Measurements from ENCODE around the gene KLHDC4. TPM values are rescaled to one million over a fixed set of nuclear protein-coding genes. Genes with fewer than 3 reads are reported as not detected.

KLHDC4 gene
- total RNA-seq, 4 donors from 2014 or later, result 17.0 to 51.6 (median 23.2) TPM

GRCh38 chr16:87697792-87698191, 68.0 kb downstream of the KLHDC4 start:
- no peak for TF ChIP-seq CTCF (IDR thresholded peaks at IDR 0.05; ENCODE audit: low read depth)

- TF ChIP-seq CTCF (IDR thresholded peaks at IDR 0.05; ENCODE audit: low read depth), result no peak
Observed at GRCh38 chr16:87697256-87697655, 68.5 kb downstream of the KLHDC4 start.

GRCh38 chr16:87696726-87697125, 69.1 kb downstream of the KLHDC4 start:
- no peak for TF ChIP-seq CTCF (IDR thresholded peaks at IDR 0.05; ENCODE audit: low read depth)

- no peak for TF ChIP-seq CTCF (IDR thresholded peaks at IDR 0.05; ENCODE audit: low read depth)
Observed at GRCh38 chr16:87695534-87695933, 70.3 kb downstream of the KLHDC4 start.

- TF ChIP-seq CTCF (IDR thresholded peaks at IDR 0.05; ENCODE audit: low read depth), result no peak
Observed at GRCh38 chr16:87694441-87695125, 71.2 kb downstream of the KLHDC4 start.

GRCh38 chr16:87693827-87694226, 72.0 kb downstream of the KLHDC4 start:
- no peak for TF ChIP-seq CTCF (IDR thresholded peaks at IDR 0.05; ENCODE audit: low read depth)

- no peak for TF ChIP-seq CTCF (IDR thresholded peaks at IDR 0.05; ENCODE audit: low read depth)
Observed at GRCh38 chr16:87692756-87693155, 73.0 kb downstream of the KLHDC4 start.

Measured in subcutaneous adipose tissue (tissue), 4 donors.